K562 (cell line): ENCODE results near the gene TRIM32. TPM values are rescaled to one million over a fixed set of nuclear protein-coding genes. Genes with fewer than 3 reads are reported as not detected.

Experiments
- ATAC-seq: fragments of 200-7000 bp; cut with Tn5 transposase; 3 replicates; pipeline ENCODE4 v1.9.1; 2020; ENCODE audit warnings: moderate library complexity
- BruUV-seq: library from RNA; stranded (reverse); fragments of 400-500 nt; replicated peaks from 2 replicates; lab custom pipeline; 2021; lab: Mats Ljungman, UMichigan
- CTCF ChIA-PET: fragments of 300-600 bp; formaldehyde crosslinking; extraction: SDS; loops from one replicate; lab custom pipeline; 2021; ENCODE audit warnings: low intra/inter-chr PET ratio; lab: Yijun Ruan, JAX
- POLR2A ChIA-PET: fragments of 300-600, 350-650 bp; sonication (Branson Sonifier 250); formaldehyde crosslinking; extraction: SDS; loops from one replicate; lab custom pipeline; 2021; ENCODE audit warnings: antibody characterized with exemption, inconsistent platforms; lab: Yijun Ruan, JAX
- DNase-seq, 4 experiments: peaks; one replicate each; pipeline versions ENCODE4 v3.0.0 to v3.0.0-alpha.2; 2011 to 2018; ENCODE audit warnings: low spot score in 3 of 4, mixed read lengths in 3 of 4; ENCODE audit errors: extremely low read depth in 1 of 4
- FAIRE-seq: peaks from 2 replicates; lab custom pipeline; 2011; peaks lifted over from hg19 to GRCh38; lab: Jason Lieb, UNC
- H2AFZ ChIP-seq: 2 replicates; pipeline ENCODE4 v1.6.0; 2011; ENCODE audit warnings: low read depth, low read length, control low read depth, inconsistent platforms
- H3K27ac ChIP-seq: fragments of 200-600 bp; 3 replicates; pipeline ENCODE4 v1.8.0; 2011; ENCODE audit warnings: low read depth, mild to moderate bottlenecking, control low read depth, inconsistent platforms, low read length, moderate library complexity, mixed read lengths; ENCODE audit errors: extremely low read depth
- H3K27me3 ChIP-seq, 2 experiments: fragments of 300-600 bp in 1 of 2; 2 replicates in 1 of 2; 3 replicates in 1 of 2; pipeline versions ENCODE4 v1.6.0 to v1.8.0; 2011; ENCODE audit warnings: inconsistent platforms in 2 of 2, low read length in 2 of 2, mild to moderate bottlenecking in 1 of 2, mixed read lengths in 1 of 2, moderate library complexity in 1 of 2; ENCODE audit not compliant: control insufficient read depth in 2 of 2, insufficient read depth in 2 of 2
- H3K36me3 ChIP-seq: fragments of 300-600 bp; 3 replicates; pipeline ENCODE4 v1.8.0; 2011; ENCODE audit warnings: mild to moderate bottlenecking, low read length, inconsistent platforms; ENCODE audit not compliant: control insufficient read depth, insufficient read depth
- H3K4me1 ChIP-seq, 2 experiments: fragments of 200-600 bp in 1 of 2; replicated peaks in 1 of 2; 2 replicates in 1 of 2; 3 replicates in 1 of 2; pipeline versions ENCODE4 v1.5.1 to v1.8.0; 2011; ENCODE audit warnings: inconsistent platforms in 2 of 2, low read length in 2 of 2, mild to moderate bottlenecking in 1 of 2, mixed read lengths in 1 of 2, moderate library complexity in 1 of 2; ENCODE audit not compliant: control insufficient read depth in 2 of 2, insufficient read depth in 2 of 2
- H3K4me2 ChIP-seq: 2 replicates; pipeline ENCODE4 v1.6.1; 2011; ENCODE audit warnings: low read length, control low read depth, inconsistent platforms, mixed read lengths; ENCODE audit not compliant: insufficient read depth
- H3K4me3 ChIP-seq: fragments of 200-600 bp; sonication (generic), shearing (Covaris generic); 2 replicates; pipeline ENCODE4 v1.5.1; 2016; ENCODE audit warnings: control low read depth, inconsistent platforms
- H3K79me2 ChIP-seq: fragments of 200-600 bp; 3 replicates; pipeline ENCODE4 v1.8.0; 2011; ENCODE audit warnings: low read length, inconsistent platforms; ENCODE audit not compliant: control insufficient read depth, insufficient read depth
- H3K9ac ChIP-seq, 2 experiments: 2 replicates each; pipeline versions ENCODE4 v1.6.0 to v1.6.1; 2011; ENCODE audit warnings: low read depth in 2 of 2, low read length in 2 of 2, control low read depth in 1 of 2, inconsistent platforms in 1 of 2, mild to moderate bottlenecking in 1 of 2, mixed read lengths in 1 of 2; ENCODE audit not compliant: insufficient read depth in 1 of 2
- H3K9me1 ChIP-seq: one replicate; pipeline ENCODE4 v1.6.0; 2011; ENCODE audit warnings: inconsistent platforms, mild to moderate bottlenecking, low read length, moderate library complexity; ENCODE audit not compliant: control insufficient read depth, insufficient read depth
- H3K9me3 ChIP-seq: replicated peaks from 2 replicates; pipeline ENCODE4 v1.5.1; 2011; ENCODE audit warnings: low read depth, low read length, inconsistent platforms; ENCODE audit not compliant: control insufficient read depth, insufficient read depth
- H4K20me1 ChIP-seq: replicated peaks from 2 replicates; pipeline ENCODE4 v1.6.1; 2011; ENCODE audit warnings: low read length, inconsistent platforms, mixed read lengths; ENCODE audit not compliant: control insufficient read depth, insufficient read depth
- MBD2 ChIP-seq: sonication (generic); IDR thresholded peaks from 2 replicates; pipeline ENCODE4 v1.6.1; 2016; ENCODE audit warnings: low read depth, borderline replicate concordance
- RBM25 ChIP-seq: fragments of 200-400 bp; formaldehyde crosslinking; IDR thresholded peaks from 2 replicates; pipeline ENCODE4 v1.6.1; 2018; ENCODE audit warnings: low read length, low read depth, moderate library complexity; ENCODE audit not compliant: severe bottlenecking
- SIN3A ChIP-seq, 2 experiments: fragments of 150-350 bp in 1 of 2; IDR thresholded peaks; 2 replicates each; pipeline ENCODE4 v1.6.1; 2011 to 2016; ENCODE audit warnings: borderline replicate concordance in 2 of 2, low read depth in 2 of 2, low read length in 2 of 2, mild to moderate bottlenecking in 2 of 2, moderate library complexity in 2 of 2; ENCODE audit not compliant: control insufficient read depth in 1 of 2
- ZBTB17 ChIP-seq: fragments of 450-650 bp; formaldehyde crosslinking; IDR thresholded peaks from 2 replicates; pipeline ENCODE4 v1.4.0; 2020; ENCODE audit warnings: mild to moderate bottlenecking
- ZNF75A ChIP-seq: fragments of 450-650 bp; formaldehyde crosslinking; IDR thresholded peaks from 2 replicates; pipeline ENCODE4 v1.4.0; 2020; ENCODE audit warnings: mild to moderate bottlenecking
- WGBS: fragments of 100-300 bp; shearing (Covaris generic); methylation state at CpG from one replicate; pipeline ENCODE4 v1.1.6; 2016; ENCODE audit warnings: low coverage, mixed read lengths; ENCODE audit not compliant: insufficient coverage; ENCODE audit errors: missing lambda C conversion rate; 5-methylcytosine and 5-hydroxymethylcytosine counted together
- in situ Hi-C: fragments of 300-500 bp; cut with MboI; formaldehyde crosslinking; loops from 4 replicates; pipeline ENCODE4 v1.15.0; 2018; ENCODE audit warnings: inconsistent platforms, mixed read lengths
- intact Hi-C: fragments of 100-400 bp; cut with micrococcal nuclease; formaldehyde crosslinking; loops from 2 replicates; pipeline ENCODE4 v1.14.2; 2022
- polyA plus RNA-seq, 8 experiments: library from polyadenylated mRNA; depleted of rRNA in 4 of 8; stranded (reverse) in 5 of 8; unstranded in 3 of 8; fragments of >200 nt; fragmentation: Nextera tagmentation in 2 of 8; fragmentation: Illumina TruSeq in 1 of 8; extraction: Ambion mirVana in 2 of 8; extraction: Trizol in 1 of 8; gene quantifications; 2 replicates each; pipeline versions ENCODE4 v1.2.1 to v1.2.3, GENCODE V29; 2011 to 2014; ENCODE audit warnings: inconsistent platforms in 1 of 8, missing spikeins in 1 of 8
- total RNA-seq, 7 experiments: library from RNA; depleted of rRNA in 6 of 7; stranded (reverse); fragments of >200 nt in 6 of 7; fragmentation: Illumina TruSeq in 2 of 7; extraction: Trizol in 2 of 7; gene quantifications; 2 replicates each; pipeline versions ENCODE4 v1.2.1 to v1.2.3, GENCODE V29; 2011 to 2021; ENCODE audit warnings: low replicate concordance in 1 of 7
- TF ChIP-seq, protein P1 (sequence below): sonication (generic); formaldehyde crosslinking; IDR thresholded peaks from 2 replicates; pipeline ENCODE4 v1.8.1; 2023; ENCODE audit warnings: missing genetic modification reagents, mild to moderate bottlenecking, borderline replicate concordance

Gene TRIM32
- total and polyA plus RNA-seq, 9 of the 15 experiments (the other 6 are each of a cell fraction or from before 2014, with no cell fraction given): 3.5 to 9.4 (median 5.9) TPM

DNA sequence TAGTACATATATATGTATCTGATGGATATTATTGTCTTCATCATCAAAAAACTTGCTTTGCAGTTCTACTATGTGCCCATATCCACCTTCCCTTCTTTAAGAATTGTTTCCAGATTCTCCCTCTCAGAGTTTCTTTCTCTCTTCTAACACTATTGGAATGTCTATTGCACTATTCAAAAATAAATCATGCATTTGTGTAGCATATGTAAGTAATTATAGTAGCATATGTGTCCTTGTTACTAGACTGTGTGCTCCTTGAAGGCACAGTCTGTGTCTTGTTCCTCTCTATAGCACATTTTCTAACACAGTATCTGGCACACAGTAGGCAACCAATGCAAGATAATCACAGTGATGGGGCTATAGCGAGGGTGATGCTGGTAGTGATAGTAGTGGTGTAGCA lies 43.4 kb upstream of the TRIM32 start (continued):
- TF ChIP-seq SIN3A (IDR thresholded peaks at IDR 0.05; ENCODE audit: borderline replicate concordance in 2 of 2, control insufficient read depth in 1 of 2, low read depth in 2 of 2, low read length in 2 of 2) (no peak), ZNF75A (CRISPR knock-in tag) (no peak)

DNA sequence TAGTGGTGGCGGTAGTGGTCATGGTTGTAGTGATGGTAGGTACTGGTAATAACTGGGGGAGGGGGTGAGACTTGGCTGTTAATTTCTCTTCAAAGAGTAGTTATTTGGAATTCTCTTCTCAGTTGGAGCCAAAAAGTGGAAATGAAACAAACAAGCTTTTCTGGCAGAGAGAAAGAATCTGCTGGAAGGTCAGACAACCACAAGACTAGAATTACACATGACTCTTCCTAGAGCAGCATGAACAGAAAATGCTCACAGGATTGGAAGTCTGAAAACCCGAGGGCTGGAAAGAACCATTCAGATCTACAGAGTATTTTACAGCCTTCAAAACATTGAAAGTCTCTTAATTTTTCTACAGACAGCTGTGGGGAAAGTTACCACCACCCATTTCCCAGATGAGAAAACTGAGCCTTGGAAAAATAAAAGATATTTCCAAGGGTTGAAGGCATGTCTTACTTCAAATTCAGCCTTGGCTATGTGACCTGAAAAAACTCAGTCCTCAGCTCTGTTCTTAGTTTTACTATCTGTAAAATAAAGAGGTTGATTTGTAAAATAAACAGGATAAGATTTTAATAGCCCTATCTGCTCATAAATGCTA lies 42.9 kb upstream of the TRIM32 start:
- no peaks in the 10 kb centered on the region for H3K27me3 ChIP-seq
- no peaks in the 10 kb centered on the region for H3K9me3 ChIP-seq
- TF ChIP-seq ZBTB17 (CRISPR knock-in tag) (no peak), MBD2 (no peak), RBM25 (peak; percentile 72)
- TF ChIP-seq, protein P1, sequence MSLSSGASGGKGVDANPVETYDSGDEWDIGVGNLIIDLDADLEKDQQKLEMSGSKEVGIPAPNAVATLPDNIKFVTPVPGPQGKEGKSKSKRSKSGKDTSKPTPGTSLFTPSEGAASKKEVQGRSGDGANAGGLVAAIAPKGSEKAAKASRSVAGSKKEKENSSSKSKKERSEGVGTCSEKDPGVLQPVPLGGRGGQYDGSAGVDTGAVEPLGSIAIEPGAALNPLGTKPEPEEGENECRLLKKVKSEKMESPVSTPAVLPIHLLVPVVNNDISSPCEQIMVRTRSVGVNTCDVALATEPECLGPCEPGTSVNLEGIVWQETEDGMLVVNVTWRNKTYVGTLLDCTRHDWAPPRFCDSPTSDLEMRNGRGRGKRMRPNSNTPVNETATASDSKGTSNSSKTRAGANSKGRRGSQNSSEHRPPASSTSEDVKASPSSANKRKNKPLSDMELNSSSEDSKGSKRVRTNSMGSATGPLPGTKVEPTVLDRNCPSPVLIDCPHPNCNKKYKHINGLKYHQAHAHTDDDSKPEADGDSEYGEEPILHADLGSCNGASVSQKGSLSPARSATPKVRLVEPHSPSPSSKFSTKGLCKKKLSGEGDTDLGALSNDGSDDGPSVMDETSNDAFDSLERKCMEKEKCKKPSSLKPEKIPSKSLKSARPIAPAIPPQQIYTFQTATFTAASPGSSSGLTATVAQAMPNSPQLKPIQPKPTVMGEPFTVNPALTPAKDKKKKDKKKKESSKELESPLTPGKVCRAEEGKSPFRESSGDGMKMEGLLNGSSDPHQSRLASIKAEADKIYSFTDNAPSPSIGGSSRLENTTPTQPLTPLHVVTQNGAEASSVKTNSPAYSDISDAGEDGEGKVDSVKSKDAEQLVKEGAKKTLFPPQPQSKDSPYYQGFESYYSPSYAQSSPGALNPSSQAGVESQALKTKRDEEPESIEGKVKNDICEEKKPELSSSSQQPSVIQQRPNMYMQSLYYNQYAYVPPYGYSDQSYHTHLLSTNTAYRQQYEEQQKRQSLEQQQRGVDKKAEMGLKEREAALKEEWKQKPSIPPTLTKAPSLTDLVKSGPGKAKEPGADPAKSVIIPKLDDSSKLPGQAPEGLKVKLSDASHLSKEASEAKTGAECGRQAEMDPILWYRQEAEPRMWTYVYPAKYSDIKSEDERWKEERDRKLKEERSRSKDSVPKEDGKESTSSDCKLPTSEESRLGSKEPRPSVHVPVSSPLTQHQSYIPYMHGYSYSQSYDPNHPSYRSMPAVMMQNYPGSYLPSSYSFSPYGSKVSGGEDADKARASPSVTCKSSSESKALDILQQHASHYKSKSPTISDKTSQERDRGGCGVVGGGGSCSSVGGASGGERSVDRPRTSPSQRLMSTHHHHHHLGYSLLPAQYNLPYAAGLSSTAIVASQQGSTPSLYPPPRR (CRISPR knock-in tag): no peak
- no peaks in the 10 kb centered on the region for H3K79me2 ChIP-seq
- intact Hi-C loops (no loop called here), in situ Hi-C loops (no loop called here)
- 0% methylated on average over 2 of the region's 2 CpGs for WGBS
- no TSS peak for BruUV-seq
- H3K9me1 ChIP-seq: no peaks in the 10 kb centered on the region
- no peak for DNase-seq
- CTCF ChIA-PET: interaction anchor here (1.5 kb wide), 1 partner anchor 1051 kb away, joined by 4 read pairs; no protein-coding TSS in a partner anchor
- H3K4me1 ChIP-seq: no peaks in the 10 kb centered on the region
- H4K20me1 ChIP-seq: no peaks in the 10 kb centered on the region
- FAIRE-seq: no peak
- no peak overlapping the region for H3K9ac ChIP-seq
- no peak overlapping the region for H3K27ac ChIP-seq
- H3K4me3 ChIP-seq: no peak overlapping the region
- POLR2A ChIA-PET: interaction anchor here (0.8 kb wide), 1 partner anchor 1237 kb away, joined by 4 read pairs; no protein-coding TSS in a partner anchor
- H3K4me2 ChIP-seq: no peak overlapping the region
- no peak for ATAC-seq
- no peaks in the 10 kb centered on the region for H3K36me3 ChIP-seq
- H2AFZ ChIP-seq: no peak overlapping the region
